GM19240 (cell line): ENCODE data around the gene ATP9A.
"Not testable (repeated sequence)": the region's sequence is repeated elsewhere in the genome, so short reads cannot be mapped to it uniquely, and the experiment has no call there.

ENCODE experiments used
- DNase-seq: peaks from one replicate; pipeline ENCODE4 v3.0.0; 2011; ENCODE audit warnings: low spot score; ENCODE audit not compliant: insufficient read length

Gene ATP9A

DNA sequence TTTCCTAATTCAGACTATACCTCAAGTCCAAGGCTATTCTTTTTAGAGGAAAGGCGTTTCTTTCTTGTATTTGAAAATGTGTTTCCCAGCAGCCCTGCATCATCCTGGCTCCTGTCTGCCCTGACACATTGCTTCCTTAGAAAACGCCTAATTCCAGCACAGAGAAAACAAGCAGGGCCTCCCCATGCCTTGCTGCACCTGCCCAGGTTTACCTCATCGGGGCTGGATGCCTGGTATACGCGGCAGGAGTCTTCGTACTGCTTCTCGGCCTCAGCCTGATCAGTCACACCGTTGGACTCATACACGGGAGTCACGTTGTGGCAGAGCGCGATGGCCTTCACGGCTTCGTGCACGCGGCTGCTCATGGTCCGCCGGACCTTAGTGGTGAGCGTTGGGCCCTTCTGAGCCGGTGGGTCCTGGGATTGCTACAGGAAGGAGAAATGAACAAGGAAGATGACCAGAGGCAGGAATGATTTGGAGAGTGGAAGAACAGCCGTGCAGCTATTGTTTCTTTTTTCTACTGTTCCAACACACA, 111.4 kb downstream of the ATP9A start:
- DNase-seq, result no peak

DNA sequence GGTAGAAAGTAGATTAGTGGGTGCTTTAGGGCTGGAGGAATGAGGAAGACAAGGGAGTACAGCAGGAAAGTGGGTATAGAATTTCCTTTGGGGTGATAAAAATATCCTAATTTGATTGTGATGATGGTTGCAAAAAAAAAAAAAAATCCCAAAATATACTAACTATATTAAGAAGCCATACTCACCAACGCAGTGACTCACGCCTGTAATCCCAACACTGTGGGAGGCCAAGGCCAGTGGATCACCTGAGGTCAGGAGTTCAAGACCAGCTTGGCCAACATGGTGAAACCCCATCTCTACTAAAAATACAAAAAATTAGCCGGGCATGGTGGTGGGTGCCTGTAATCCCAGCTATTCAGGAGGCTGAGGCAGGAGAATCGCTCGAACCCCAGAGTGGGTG, 112.1 kb downstream of the ATP9A start:
- DNase-seq, result not testable (repeated sequence)

- no peak for DNase-seq
Observed at GRCh38 chr20:51654495-51654894, 113.7 kb downstream of the ATP9A start.

GRCh38 chr20:51654060-51654459, 114.1 kb downstream of the ATP9A start:
- DNase-seq, result no peak

DNA sequence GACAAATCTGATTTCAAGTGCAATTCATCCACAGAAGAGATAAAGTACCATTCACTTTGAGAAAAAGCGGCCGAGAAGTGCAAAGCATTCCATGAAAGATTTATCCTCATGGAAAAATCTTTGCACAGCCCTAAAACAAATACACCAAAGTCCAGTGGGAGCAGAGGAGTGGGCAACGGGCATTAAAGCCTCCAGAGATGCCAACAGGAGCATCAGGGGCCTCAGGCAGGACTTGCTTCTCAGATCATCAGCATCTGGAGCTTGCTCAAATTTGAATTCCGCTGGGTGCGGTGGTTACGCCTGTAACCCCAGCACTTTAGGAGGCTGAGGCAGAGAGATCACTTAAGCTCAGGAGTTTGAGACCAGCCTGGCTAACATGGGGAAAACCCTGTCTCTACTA, 115.0 kb downstream of the ATP9A start:
- no peak for DNase-seq

DNA sequence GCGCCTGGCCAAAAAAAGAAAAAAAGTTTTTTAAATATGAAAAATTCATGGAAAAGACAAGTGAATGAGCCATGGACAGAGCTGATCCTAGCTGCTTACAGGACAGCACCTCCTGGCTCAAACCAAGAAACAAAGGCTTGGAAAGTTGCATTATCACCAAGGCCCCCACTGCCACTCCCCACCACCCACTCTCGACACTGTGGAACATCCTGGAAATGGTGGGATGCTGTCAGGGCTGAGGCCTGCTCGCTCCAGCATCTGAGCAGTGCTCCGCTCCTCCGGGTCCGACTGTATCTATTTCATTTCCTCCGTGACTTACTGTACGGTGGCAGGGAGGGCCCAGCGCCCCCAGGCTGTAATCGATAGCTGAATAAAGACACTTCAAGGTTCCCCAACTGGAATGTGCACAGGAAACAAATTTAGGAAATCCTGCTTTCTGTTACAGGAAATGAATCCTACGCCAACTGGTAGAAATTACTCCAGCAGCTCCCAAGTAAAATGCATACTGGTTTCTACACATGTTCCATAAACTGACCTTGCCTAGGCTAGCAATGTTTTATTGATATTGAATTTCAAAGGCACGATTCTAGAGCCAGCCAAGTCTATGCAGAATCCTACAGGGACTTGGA, 116.2 kb downstream of the ATP9A start:
- no peak for DNase-seq

GRCh38 chr20:51650685-51651134, 117.5 kb downstream of the ATP9A start:
- DNase-seq, result no peak

DNA sequence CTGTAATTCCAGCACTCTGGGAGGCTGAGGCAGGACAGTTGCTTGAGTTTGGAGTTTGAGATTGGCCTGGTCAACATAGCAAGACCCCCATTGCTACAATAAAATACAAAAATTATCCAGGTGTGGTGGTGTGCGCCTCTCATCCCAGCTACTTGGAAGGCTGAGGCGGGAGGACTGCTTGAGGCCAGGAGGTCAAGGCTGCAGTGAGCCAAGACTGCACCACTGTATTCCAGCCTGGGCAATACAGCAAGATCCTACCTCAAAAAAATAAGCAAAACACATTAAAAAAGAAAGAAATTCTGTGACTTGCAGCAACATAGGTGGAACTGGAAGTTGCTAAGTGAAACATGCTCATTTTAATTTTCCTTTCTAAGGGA, 119.6 kb downstream of the ATP9A start:
- DNase-seq, result no peak

DNA sequence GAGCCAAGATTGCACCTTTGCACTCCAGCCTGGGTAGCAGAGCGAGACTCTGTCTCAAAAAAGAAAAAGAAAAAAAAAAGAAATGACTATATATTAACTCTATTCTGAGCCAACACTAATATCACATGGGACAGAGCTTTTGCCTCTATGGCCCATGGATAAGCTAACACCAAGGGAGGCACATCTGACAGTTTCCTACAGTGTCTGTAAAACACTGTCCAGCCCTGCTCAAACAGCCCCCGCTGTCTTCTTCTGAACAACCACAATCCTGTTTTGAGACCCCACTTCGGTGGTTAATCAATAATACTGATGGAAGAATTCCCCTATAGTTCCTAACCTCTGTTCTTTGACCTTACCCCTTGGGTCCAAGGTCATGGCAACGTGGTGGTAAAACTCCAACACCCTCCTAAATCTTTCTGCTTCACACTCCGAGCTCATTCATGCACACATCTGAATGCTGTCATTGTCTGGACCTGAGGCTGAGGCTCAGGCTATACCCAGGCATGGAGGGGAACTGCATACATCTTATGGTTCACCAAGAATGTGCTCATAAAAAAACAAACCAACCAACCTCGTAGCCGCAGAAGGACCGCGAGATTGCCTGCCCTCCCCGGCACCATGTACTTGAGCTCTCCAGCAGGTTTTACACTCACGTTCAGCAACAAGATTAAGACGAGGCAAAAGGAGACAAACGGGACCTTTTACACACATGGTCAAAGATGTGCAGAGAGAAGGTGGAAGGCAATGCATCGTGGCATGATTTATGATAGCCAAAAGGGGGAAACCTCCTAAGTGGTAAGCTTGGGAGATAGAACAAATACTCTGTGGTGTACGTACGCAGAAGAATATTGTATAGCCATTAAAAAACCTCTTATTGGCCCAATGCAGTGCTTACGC, 120.3 kb downstream of the ATP9A start:
- no peak for DNase-seq

- DNase-seq, result not testable (repeated sequence)
Observed at GRCh38 chr20:51643810-51644209, 124.4 kb downstream of the ATP9A start.

- no peak for DNase-seq
Observed at GRCh38 chr20:51643390-51643789, 124.8 kb downstream of the ATP9A start.

DNA sequence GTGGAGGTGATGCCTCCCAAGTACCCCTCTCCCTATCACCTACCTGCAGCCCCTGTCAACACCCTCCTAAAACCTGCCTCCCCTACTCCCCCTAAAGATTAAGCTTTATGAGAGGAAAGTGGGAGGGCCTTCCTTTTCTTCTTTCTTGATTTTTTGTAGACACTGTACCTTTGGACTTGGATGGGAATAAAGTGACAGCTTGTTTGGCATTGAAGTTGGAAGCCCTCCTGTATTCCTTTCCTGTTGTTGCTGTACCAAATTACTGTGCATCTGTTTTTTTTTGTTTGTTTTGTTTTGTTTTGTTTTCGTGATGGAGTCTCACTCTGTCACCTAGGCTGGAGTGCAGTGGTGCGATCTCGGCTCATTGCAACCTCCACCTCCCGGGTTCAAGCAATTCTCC, 126.3 kb downstream of the ATP9A start:
- no peak for DNase-seq

DNA sequence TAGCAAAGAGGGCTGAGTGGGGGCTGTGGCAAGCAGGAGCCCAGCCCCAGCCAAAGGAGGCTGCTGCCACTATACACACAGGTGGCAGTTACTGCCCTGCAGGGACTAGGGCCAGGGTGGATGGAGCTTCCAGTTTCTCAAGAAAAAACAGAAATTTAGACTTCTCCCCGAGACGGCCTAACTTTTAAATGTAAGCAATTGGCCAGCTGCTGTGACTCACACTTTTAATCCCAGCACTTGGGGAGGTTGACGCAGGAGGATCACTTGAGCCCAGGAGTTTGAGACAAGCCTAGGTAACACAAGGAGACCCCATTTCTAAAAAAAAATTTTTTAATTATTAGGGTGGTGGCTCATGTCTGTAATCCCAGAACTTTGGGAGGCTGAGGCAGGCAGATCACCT, 127.4 kb downstream of the ATP9A start:
- no peak for DNase-seq

DNA sequence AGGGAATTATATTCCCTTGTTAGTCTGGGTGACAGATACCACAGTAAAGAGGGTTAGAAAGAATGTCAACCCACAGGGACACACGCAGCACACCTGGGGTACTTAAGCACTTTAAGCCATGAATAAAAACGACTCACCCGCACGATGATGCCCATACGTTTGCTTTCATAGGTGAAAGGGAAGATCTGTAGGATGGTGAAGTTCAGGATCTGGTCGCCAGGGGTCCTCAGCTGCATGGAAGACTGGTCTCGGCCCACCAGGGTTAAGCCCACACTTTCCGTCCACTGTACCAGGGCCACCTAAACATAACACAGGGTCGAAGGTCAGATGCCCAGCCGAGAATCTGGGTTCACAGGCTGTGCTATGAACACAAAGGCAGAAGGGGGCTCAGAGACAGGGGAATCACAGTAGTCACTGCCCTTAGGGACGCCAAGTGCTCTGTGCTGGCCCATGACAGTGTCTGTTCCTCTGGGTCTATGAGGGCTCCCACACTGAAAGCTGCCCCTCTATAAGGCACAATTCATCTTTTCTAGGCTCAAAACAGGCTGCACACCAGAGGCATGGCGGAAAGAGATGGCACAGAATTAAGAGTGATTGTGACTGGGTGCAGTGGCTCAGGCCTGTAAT, 128.9 kb downstream of the ATP9A start:
- peak; percentile 26 for DNase-seq

- no peak for DNase-seq
Observed at GRCh38 chr20:51637241-51637640, 130.9 kb downstream of the ATP9A start.

DNA sequence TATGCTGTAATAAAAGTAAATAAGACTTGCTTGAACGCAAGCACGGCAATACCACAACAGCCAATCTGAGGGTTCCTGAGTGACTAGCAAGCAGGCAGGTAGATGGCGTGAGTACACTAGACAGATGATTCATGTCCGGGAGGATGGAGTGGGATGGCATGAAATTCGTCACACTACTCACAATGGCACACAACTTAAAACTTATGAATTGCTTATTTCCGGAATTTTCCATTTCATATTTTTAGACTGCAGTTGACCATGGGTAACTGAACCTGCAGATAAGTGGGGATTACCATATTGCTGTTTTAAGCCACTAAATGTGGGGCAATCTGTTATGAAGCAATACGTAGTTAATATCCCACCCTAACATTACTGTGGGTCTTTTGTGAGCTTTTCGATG, 132.1 kb downstream of the ATP9A start:
- DNase-seq, result no peak

DNA sequence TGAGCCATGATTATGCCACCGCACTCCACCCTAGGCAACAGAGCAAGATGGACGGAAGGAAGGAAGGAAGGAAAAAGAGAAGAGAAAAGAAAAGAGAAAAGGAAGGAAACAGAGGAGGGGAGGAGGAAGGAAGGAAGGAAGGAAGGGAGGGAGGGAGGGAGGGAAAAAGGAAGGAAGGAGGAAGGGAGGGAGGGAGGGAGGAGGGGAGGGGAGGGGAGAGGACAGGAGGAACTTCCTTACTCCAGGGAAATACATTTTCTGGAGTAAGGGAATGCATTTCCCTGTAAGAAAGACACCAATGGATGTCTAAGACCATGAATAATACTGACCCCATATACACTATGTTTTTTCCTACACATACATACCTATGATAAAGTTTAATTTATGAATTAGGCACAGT, 132.5 kb downstream of the ATP9A start:
- no peak for DNase-seq

DNA sequence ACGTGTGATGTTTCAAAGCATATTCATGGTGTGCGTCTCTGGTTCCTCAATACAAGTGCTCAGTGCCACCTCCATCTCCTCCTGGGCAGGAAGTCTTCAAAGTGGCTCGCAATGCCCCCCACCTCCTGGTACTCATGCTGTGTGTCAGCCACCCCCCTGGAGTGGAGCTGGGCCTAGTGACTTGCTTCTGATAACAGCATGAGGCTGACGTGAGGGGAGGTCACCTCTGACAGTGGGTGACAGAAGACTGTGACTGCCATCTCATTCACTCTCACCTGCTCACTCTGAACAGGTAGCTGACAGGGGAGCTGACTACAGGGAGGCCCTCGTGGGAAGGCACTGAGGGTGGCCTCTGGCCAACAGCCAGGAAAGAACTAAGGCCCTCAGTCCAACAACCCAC, 133.3 kb downstream of the ATP9A start:
- no peak for DNase-seq

GRCh38 chr20:51634257-51634656, 133.9 kb downstream of the ATP9A start:
- DNase-seq, result no peak

- no peak for DNase-seq
Observed at GRCh38 chr20:51633430-51633829, 134.8 kb downstream of the ATP9A start.

GRCh38 chr20:51631953-51632352, 136.2 kb downstream of the ATP9A start:
- no peak for DNase-seq
